ENCODE results near the gene HCAR1.
"Not testable (repeated sequence)": the region's sequence is repeated elsewhere in the genome, so short reads cannot be mapped to it uniquely, and the experiment has no call there.

The HCAR1 gene

GRCh38 chr12:122710341-122710740 is 20.3 kb downstream of the HCAR1 start:
- not testable (repeated sequence) for H3K9me3 ChIP-seq (replicated peaks in 1 of 2; ENCODE audit: control insufficient read depth in 2 of 2, insufficient read depth in 1 of 2, low read depth in 1 of 2, low read length in 2 of 2); H3K4me1 ChIP-seq (ENCODE audit: control insufficient read depth in 2 of 2, insufficient read depth in 1 of 2, low read depth in 1 of 2, low read length in 2 of 2); H3K18ac ChIP-seq (ENCODE audit: low read length); H3K27me3 ChIP-seq (ENCODE audit: control insufficient read depth in 3 of 3, insufficient read depth in 3 of 3, low read depth in 1 of 3, low read length in 3 of 3); H3K79me1 ChIP-seq (ENCODE audit: low read depth, low read length); H3K14ac ChIP-seq (ENCODE audit: low read length); H3K4me3 ChIP-seq (ENCODE audit: low read length in 2 of 2); H2AK5ac ChIP-seq (ENCODE audit: low read depth, low read length); H3K9ac ChIP-seq (ENCODE audit: low read depth, low read length, poor library complexity); DNase-seq (ENCODE audit: low spot score); H2AFZ ChIP-seq (ENCODE audit: low read length); H3K23ac ChIP-seq (ENCODE audit: low read depth, low read length, poor library complexity); H3K27ac ChIP-seq (replicated peaks; ENCODE audit: low read length); H3K4me2 ChIP-seq (ENCODE audit: insufficient read depth, low read length, poor library complexity, severe bottlenecking); H2BK15ac ChIP-seq (ENCODE audit: low read length); H3K36me3 ChIP-seq (replicated peaks in 1 of 2; ENCODE audit: control insufficient read depth in 2 of 2, insufficient read depth in 2 of 2, low read length in 2 of 2); H4K91ac ChIP-seq (ENCODE audit: low read depth, low read length, poor library complexity); H2BK12ac ChIP-seq (ENCODE audit: low read length); H3K4ac ChIP-seq (ENCODE audit: low read length); H2BK120ac ChIP-seq (ENCODE audit: low read depth, low read length); H4K8ac ChIP-seq (ENCODE audit: low read depth, low read length); H2BK5ac ChIP-seq (ENCODE audit: low read length)
- no CpG with 5 or more reads among the region's 2 CpGs for WGBS, 2 donors (ENCODE audit: extremely low coverage in 2 of 2, insufficient read length in 2 of 2, insufficient replicate concordance in 1 of 2)

- not testable (repeated sequence) for H4K8ac ChIP-seq (ENCODE audit: low read depth, low read length); H4K91ac ChIP-seq (ENCODE audit: low read depth, low read length, poor library complexity); H3K9ac ChIP-seq (ENCODE audit: low read depth, low read length, poor library complexity); H2BK5ac ChIP-seq (ENCODE audit: low read length); H2BK15ac ChIP-seq (ENCODE audit: low read length); H3K4me2 ChIP-seq (ENCODE audit: insufficient read depth, low read length, poor library complexity, severe bottlenecking); H3K4me3 ChIP-seq (ENCODE audit: low read length in 2 of 2); H3K14ac ChIP-seq (ENCODE audit: low read length); H3K9me3 ChIP-seq (replicated peaks in 1 of 2; ENCODE audit: control insufficient read depth in 2 of 2, insufficient read depth in 1 of 2, low read depth in 1 of 2, low read length in 2 of 2); H3K4ac ChIP-seq (ENCODE audit: low read length); H3K27ac ChIP-seq (replicated peaks; ENCODE audit: low read length); H3K36me3 ChIP-seq (replicated peaks in 1 of 2; ENCODE audit: control insufficient read depth in 2 of 2, insufficient read depth in 2 of 2, low read length in 2 of 2); H3K79me1 ChIP-seq (ENCODE audit: low read depth, low read length); H3K4me1 ChIP-seq (ENCODE audit: control insufficient read depth in 2 of 2, insufficient read depth in 1 of 2, low read depth in 1 of 2, low read length in 2 of 2); H3K27me3 ChIP-seq (ENCODE audit: control insufficient read depth in 3 of 3, insufficient read depth in 3 of 3, low read depth in 1 of 3, low read length in 3 of 3); DNase-seq (ENCODE audit: low spot score); H2AFZ ChIP-seq (ENCODE audit: low read length); H2BK120ac ChIP-seq (ENCODE audit: low read depth, low read length); H3K18ac ChIP-seq (ENCODE audit: low read length); H2AK5ac ChIP-seq (ENCODE audit: low read depth, low read length); H3K23ac ChIP-seq (ENCODE audit: low read depth, low read length, poor library complexity); H2BK12ac ChIP-seq (ENCODE audit: low read length)
- WGBS, 2 donors (ENCODE audit: extremely low coverage in 2 of 2, insufficient read length in 2 of 2, insufficient replicate concordance in 1 of 2) = no CpG with 5 or more reads among the region's 3 CpGs
Observed at GRCh38 chr12:122709287-122709686, 21.4 kb downstream of the HCAR1 start.

- H3K4me3 ChIP-seq (ENCODE audit: low read length in 2 of 2); H3K4ac ChIP-seq (ENCODE audit: low read length); H2BK12ac ChIP-seq (ENCODE audit: low read length); H3K9me3 ChIP-seq (replicated peaks in 1 of 2; ENCODE audit: control insufficient read depth in 2 of 2, insufficient read depth in 1 of 2, low read depth in 1 of 2, low read length in 2 of 2); H2BK120ac ChIP-seq (ENCODE audit: low read depth, low read length); DNase-seq (ENCODE audit: low spot score); H3K36me3 ChIP-seq (replicated peaks in 1 of 2; ENCODE audit: control insufficient read depth in 2 of 2, insufficient read depth in 2 of 2, low read length in 2 of 2); H4K8ac ChIP-seq (ENCODE audit: low read depth, low read length); H4K91ac ChIP-seq (ENCODE audit: low read depth, low read length, poor library complexity); H2BK5ac ChIP-seq (ENCODE audit: low read length); H3K14ac ChIP-seq (ENCODE audit: low read length); H3K18ac ChIP-seq (ENCODE audit: low read length); H2BK15ac ChIP-seq (ENCODE audit: low read length); H3K4me2 ChIP-seq (ENCODE audit: insufficient read depth, low read length, poor library complexity, severe bottlenecking); H3K27ac ChIP-seq (replicated peaks; ENCODE audit: low read length); H3K27me3 ChIP-seq (ENCODE audit: control insufficient read depth in 3 of 3, insufficient read depth in 3 of 3, low read depth in 1 of 3, low read length in 3 of 3); H3K79me1 ChIP-seq (ENCODE audit: low read depth, low read length); H2AK5ac ChIP-seq (ENCODE audit: low read depth, low read length); H3K23ac ChIP-seq (ENCODE audit: low read depth, low read length, poor library complexity); H3K4me1 ChIP-seq (ENCODE audit: control insufficient read depth in 2 of 2, insufficient read depth in 1 of 2, low read depth in 1 of 2, low read length in 2 of 2); H2AFZ ChIP-seq (ENCODE audit: low read length); H3K9ac ChIP-seq (ENCODE audit: low read depth, low read length, poor library complexity): not testable (repeated sequence)
- WGBS, 2 donors (ENCODE audit: extremely low coverage in 2 of 2, insufficient read length in 2 of 2, insufficient replicate concordance in 1 of 2) = no CpG with 5 or more reads among the region's 3 CpGs
Observed at GRCh38 chr12:122703841-122704240, 26.8 kb downstream of the HCAR1 start.

GRCh38 chr12:122702890-122703611 is 27.6 kb downstream of the HCAR1 start, which contains the start of gene HCAR2:
Gene HCAR2 (minus strand): TSS chr12:122703357. CDS start chr12:122703283, 74 bp downstream.
- H3K23ac ChIP-seq (ENCODE audit: low read depth, low read length, poor library complexity); H3K27ac ChIP-seq (replicated peaks; ENCODE audit: low read length); H3K4ac ChIP-seq (ENCODE audit: low read length); H2AFZ ChIP-seq (ENCODE audit: low read length); H4K8ac ChIP-seq (ENCODE audit: low read depth, low read length); H2AK5ac ChIP-seq (ENCODE audit: low read depth, low read length); H3K14ac ChIP-seq (ENCODE audit: low read length); H3K4me1 ChIP-seq (ENCODE audit: control insufficient read depth in 2 of 2, insufficient read depth in 1 of 2, low read depth in 1 of 2, low read length in 2 of 2); H2BK15ac ChIP-seq (ENCODE audit: low read length); H3K79me1 ChIP-seq (ENCODE audit: low read depth, low read length); H2BK5ac ChIP-seq (ENCODE audit: low read length); DNase-seq (ENCODE audit: low spot score); H3K9ac ChIP-seq (ENCODE audit: low read depth, low read length, poor library complexity); H3K18ac ChIP-seq (ENCODE audit: low read length); H3K27me3 ChIP-seq (ENCODE audit: control insufficient read depth in 3 of 3, insufficient read depth in 3 of 3, low read depth in 1 of 3, low read length in 3 of 3); H2BK120ac ChIP-seq (ENCODE audit: low read depth, low read length); H3K36me3 ChIP-seq (replicated peaks in 1 of 2; ENCODE audit: control insufficient read depth in 2 of 2, insufficient read depth in 2 of 2, low read length in 2 of 2); H4K91ac ChIP-seq (ENCODE audit: low read depth, low read length, poor library complexity); H2BK12ac ChIP-seq (ENCODE audit: low read length); H3K4me2 ChIP-seq (ENCODE audit: insufficient read depth, low read length, poor library complexity, severe bottlenecking); H3K9me3 ChIP-seq (replicated peaks in 1 of 2; ENCODE audit: control insufficient read depth in 2 of 2, insufficient read depth in 1 of 2, low read depth in 1 of 2, low read length in 2 of 2): not testable (repeated sequence)
- no CpG with 5 or more reads among the region's 22 CpGs for WGBS, 2 donors (ENCODE audit: extremely low coverage in 2 of 2, insufficient read length in 2 of 2, insufficient replicate concordance in 1 of 2)
- peak within 1 kb of the TSS in 1 of 2 donors; percentile 54 for H3K4me3 ChIP-seq (ENCODE audit: low read length in 2 of 2)
